BE2C (cell line): ENCODE measurements around the gene SCN8A.

Experiments used
- DNase-seq: peaks from one replicate; pipeline ENCODE4 v3.0.0-alpha.2; 2020
- H3K27me3 ChIP-seq: fragments of 250-450 bp; sonication (Bioruptor Pico); 2 replicates; pipeline ENCODE4 v1.5.1; 2020; ENCODE audit warnings: mild to moderate bottlenecking
- H3K36me3 ChIP-seq: fragments of 250-450 bp; sonication (Bioruptor Pico); 2 replicates; pipeline ENCODE4 v1.5.1; 2020; ENCODE audit warnings: mild to moderate bottlenecking
- H3K4me1 ChIP-seq: fragments of 250-450 bp; sonication (Bioruptor Pico); 2 replicates; pipeline ENCODE4 v1.5.1; 2020
- H3K4me3 ChIP-seq: 2 replicates; pipeline ENCODE4 v1.5.1; 2011; ENCODE audit warnings: low read depth, low read length
- H3K9me3 ChIP-seq: fragments of 250-450 bp; sonication (Bioruptor Pico); 2 replicates; pipeline ENCODE4 v1.5.1; 2020
- CTCF ChIP-seq: IDR thresholded peaks from 2 replicates; pipeline ENCODE4 v1.5.1; 2012; ENCODE audit warnings: mild to moderate bottlenecking, low read depth, low read length

The SCN8A gene

GRCh38 chr12:51753980-51754675 lies 163.1 kb downstream of the SCN8A start:
- H3K4me3 ChIP-seq, result no peak overlapping the region
- TF ChIP-seq CTCF, result no peak
- no peak for DNase-seq
- H3K27me3 ChIP-seq, result no peaks in the 10 kb centered on the region
- no peaks in the 10 kb centered on the region for H3K9me3 ChIP-seq
- peaks cover 11% of the 10 kb centered on the region for H3K36me3 ChIP-seq
- no peaks in the 10 kb centered on the region for H3K4me1 ChIP-seq

GRCh38 chr12:51755251-51755650 lies 164.2 kb downstream of the SCN8A start:
- Histone ChIP-seq H3K9me3 (no peaks in the 10 kb centered on the region), H3K4me3 (no peak overlapping the region), H3K36me3 (peaks cover 15% of the 10 kb centered on the region), H3K4me1 (no peaks in the 10 kb centered on the region), H3K27me3 (no peaks in the 10 kb centered on the region)
- DNase-seq, result no peak
- no peak for TF ChIP-seq CTCF

GRCh38 chr12:51759175-51759574 lies 168.1 kb downstream of the SCN8A start:
- DNase-seq, result no peak
- Histone ChIP-seq H3K4me3 (no peak overlapping the region), H3K9me3 (no peaks in the 10 kb centered on the region), H3K27me3 (no peaks in the 10 kb centered on the region), H3K36me3 (peaks cover 5% of the 10 kb centered on the region), H3K4me1 (no peaks in the 10 kb centered on the region)
- no peak for TF ChIP-seq CTCF

GRCh38 chr12:51759695-51760094 lies 168.7 kb downstream of the SCN8A start:
- peaks cover 5% of the 10 kb centered on the region for H3K36me3 ChIP-seq
- no peaks in the 10 kb centered on the region for H3K27me3 ChIP-seq
- no peaks in the 10 kb centered on the region for H3K4me1 ChIP-seq
- H3K4me3 ChIP-seq, result no peak overlapping the region
- no peak for TF ChIP-seq CTCF
- no peaks in the 10 kb centered on the region for H3K9me3 ChIP-seq
- no peak for DNase-seq

- H3K4me3 ChIP-seq, result no peak overlapping the region
- no peak for TF ChIP-seq CTCF
- H3K4me1 ChIP-seq, result no peaks in the 10 kb centered on the region
- DNase-seq, result no peak
- no peaks in the 10 kb centered on the region for H3K9me3 ChIP-seq
- peaks cover 5% of the 10 kb centered on the region for H3K36me3 ChIP-seq
- no peaks in the 10 kb centered on the region for H3K27me3 ChIP-seq
Measured at GRCh38 chr12:51760231-51760630, 169.2 kb downstream of the SCN8A start.

GRCh38 chr12:51763743-51764142 lies 172.7 kb downstream of the SCN8A start:
- Histone ChIP-seq H3K36me3 (peaks cover 20% of the 10 kb centered on the region), H3K4me3 (no peak overlapping the region), H3K9me3 (no peaks in the 10 kb centered on the region), H3K27me3 (no peaks in the 10 kb centered on the region), H3K4me1 (no peaks in the 10 kb centered on the region)
- TF ChIP-seq CTCF, result no peak
- no peak for DNase-seq
